OCI-LY3 (cell line): ENCODE data around the gene OSBPL2.

Experiments
- EZH2phosphoT487 ChIP-seq: fragments of 200-600 bp; shearing (Covaris generic); IDR thresholded peaks from 2 replicates; pipeline ENCODE4 v1.6.1; 2018; ENCODE audit warnings: antibody characterized with exemption, mixed run types, low read depth
- TF ChIP-seq, protein P1 (sequence below): fragments of 200-600, 300-600 bp; sonication (generic); IDR thresholded peaks from 2 replicates; pipeline ENCODE4 v1.5.1; 2014; ENCODE audit warnings: antibody characterized with exemption, low read length, low read depth

DNA sequence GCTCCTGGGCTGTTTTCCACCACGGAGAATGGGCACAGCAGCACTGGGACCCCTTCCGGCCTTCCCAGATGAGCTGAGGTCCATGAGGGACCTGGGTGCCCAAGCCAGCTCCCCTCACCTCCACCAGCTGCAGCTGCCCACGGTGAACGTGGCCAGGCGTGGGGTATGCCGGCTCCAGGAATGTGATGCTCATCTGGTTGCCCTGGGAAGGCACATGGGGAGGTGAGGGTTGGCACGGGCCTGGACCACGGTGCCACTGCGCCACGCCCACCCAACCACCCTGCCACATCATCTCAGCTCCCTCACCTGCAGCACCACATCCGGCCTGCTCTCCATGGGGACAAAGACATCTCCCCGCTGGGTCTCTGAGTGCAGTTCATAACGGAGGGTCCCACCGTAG, 88.2 kb downstream of the OSBPL2 start:
- TF ChIP-seq, protein P1, sequence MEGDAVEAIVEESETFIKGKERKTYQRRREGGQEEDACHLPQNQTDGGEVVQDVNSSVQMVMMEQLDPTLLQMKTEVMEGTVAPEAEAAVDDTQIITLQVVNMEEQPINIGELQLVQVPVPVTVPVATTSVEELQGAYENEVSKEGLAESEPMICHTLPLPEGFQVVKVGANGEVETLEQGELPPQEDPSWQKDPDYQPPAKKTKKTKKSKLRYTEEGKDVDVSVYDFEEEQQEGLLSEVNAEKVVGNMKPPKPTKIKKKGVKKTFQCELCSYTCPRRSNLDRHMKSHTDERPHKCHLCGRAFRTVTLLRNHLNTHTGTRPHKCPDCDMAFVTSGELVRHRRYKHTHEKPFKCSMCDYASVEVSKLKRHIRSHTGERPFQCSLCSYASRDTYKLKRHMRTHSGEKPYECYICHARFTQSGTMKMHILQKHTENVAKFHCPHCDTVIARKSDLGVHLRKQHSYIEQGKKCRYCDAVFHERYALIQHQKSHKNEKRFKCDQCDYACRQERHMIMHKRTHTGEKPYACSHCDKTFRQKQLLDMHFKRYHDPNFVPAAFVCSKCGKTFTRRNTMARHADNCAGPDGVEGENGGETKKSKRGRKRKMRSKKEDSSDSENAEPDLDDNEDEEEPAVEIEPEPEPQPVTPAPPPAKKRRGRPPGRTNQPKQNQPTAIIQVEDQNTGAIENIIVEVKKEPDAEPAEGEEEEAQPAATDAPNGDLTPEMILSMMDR, result no peak
- no peak for TF ChIP-seq EZH2phosphoT487
